GM12873 (cell line): Measurements from ENCODE around the gene UBE2L3.

ENCODE experiments used
- TF ChIP-seq, protein P1 (sequence below): IDR thresholded peaks from 2 replicates; pipeline ENCODE4 v1.5.1; 2012; ENCODE audit warnings: low read depth, mild to moderate bottlenecking, moderate library complexity, low read length, control low read depth; ENCODE audit not compliant: insufficient read depth; ENCODE audit errors: missing control alignments

The UBE2L3 gene

DNA sequence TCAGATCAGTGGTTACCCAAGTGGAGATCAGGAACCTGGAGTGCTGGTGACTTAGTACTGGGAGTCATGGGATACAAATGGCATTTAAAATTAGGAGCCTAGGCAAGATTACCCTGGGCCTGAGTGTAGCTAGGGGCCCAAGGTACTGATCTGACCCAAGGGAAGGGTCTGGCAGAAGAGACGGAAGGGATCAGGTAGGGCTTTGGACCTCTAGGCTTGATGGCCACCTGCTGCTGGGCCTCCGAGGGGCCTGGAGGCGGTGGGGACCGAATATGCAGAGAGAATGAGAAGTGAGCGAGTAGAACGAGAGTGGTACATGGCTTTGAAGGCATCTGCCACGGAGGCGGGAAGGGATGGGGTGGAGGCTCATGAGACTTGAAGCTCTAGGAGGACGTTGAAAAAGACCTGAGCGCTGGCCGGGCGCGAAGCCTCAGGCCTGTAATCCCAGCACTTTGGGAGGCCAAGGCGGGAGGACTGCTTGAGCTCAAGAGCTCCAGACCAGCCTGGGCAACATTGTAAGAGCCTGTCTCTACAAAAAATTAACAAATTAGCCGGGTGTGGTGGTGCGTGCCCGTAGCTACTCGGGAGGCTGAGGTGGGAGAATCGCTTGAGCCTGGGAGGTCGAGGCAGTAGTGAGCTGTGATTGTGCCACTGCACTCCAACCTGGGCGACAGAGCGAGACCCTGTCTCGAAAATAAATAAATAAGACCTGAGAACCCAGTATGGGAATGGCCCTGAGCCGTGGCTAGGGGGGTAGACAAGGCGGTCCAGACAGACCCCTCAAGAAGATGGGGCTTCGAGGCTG lies 97.7 kb downstream of the UBE2L3 start:
- TF ChIP-seq, protein P1, sequence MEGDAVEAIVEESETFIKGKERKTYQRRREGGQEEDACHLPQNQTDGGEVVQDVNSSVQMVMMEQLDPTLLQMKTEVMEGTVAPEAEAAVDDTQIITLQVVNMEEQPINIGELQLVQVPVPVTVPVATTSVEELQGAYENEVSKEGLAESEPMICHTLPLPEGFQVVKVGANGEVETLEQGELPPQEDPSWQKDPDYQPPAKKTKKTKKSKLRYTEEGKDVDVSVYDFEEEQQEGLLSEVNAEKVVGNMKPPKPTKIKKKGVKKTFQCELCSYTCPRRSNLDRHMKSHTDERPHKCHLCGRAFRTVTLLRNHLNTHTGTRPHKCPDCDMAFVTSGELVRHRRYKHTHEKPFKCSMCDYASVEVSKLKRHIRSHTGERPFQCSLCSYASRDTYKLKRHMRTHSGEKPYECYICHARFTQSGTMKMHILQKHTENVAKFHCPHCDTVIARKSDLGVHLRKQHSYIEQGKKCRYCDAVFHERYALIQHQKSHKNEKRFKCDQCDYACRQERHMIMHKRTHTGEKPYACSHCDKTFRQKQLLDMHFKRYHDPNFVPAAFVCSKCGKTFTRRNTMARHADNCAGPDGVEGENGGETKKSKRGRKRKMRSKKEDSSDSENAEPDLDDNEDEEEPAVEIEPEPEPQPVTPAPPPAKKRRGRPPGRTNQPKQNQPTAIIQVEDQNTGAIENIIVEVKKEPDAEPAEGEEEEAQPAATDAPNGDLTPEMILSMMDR: no peak

DNA sequence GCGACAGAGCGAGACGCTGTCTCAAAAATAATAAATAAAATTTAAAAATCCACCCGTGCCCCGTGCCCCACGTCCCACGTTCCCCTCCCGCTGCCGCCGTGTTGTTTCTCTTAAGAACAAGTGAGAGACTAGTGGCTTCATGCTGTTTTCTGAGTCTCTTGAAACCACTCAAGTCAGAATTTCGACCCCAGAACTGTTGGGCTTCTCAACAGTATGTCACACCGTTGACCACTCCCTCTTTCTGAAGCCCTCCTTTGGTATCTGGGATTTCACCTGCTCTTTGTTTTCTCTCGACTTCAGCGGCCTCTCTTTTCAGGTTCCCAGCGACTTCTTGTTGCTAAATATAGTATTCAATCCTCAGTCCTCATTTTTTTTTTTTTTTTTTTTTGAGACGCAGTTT lies 99.3 kb downstream of the UBE2L3 start:
- TF ChIP-seq, protein P1: no peak

DNA sequence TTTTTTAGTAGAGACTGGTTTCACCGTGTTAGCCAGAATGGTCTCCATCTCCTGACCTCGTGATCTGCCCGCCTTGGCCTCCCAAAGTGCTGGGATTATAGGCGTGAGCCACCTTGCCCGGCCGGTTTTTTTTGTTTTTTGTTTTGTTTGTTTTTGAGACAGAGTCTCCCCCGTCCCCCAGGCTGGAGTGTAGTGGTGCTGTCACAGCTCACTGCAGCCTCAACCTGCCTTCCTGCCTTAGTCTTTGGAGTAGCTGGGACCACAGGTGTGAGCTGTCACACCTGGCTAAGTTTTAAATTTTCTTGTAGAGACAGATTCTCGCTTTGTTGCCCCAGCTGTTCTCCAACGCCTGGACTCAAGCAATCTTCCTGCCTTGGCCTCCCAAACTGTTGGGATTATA lies 101.5 kb downstream of the UBE2L3 start:
- TF ChIP-seq, protein P1: no peak

DNA sequence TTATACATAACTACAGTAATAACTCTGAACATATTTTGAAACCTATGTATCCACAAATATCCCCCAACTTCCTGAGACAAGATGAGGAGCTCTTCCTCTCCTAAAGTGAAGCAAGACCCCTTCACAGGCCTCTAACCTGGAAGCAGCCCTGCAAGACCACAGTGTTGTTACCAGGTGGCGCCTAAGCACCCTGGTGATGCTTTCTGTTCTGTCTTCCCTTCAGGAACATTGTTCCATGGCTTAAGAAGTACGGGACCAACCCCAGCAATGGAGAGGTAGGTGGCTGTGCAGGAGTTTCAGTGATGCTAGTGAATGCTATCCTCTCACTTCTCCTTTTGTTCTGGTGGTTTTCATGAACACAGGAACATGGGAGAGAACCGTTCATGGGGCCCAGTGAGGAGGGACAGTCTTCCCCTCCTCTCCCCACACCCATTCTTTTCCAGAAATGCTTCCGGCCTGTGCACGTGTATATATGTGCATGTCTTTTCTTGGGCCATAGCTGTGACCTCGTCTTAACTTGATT lies 104.7 kb downstream of the UBE2L3 start:
- TF ChIP-seq, protein P1: no peak
